Measurements from ENCODE around the gene TTLL6.
"Not testable (repeated sequence)": the region's sequence is repeated elsewhere in the genome, so short reads cannot be mapped to it uniquely, and the experiment has no call there.

The TTLL6 gene

GRCh38 chr17:48721009-48721402 is 96.0 kb downstream of the TTLL6 start:
- no peak for DNase-seq

- no peak for DNase-seq
Measured at GRCh38 chr17:48720266-48721008, 96.6 kb downstream of the TTLL6 start.

- DNase-seq = no peak
Measured at GRCh38 chr17:48719642-48720265, 97.3 kb downstream of the TTLL6 start.

- no peak for DNase-seq
Measured at GRCh38 chr17:48718761-48719641, 98.0 kb downstream of the TTLL6 start.

GRCh38 chr17:48718227-48718760 is 98.7 kb downstream of the TTLL6 start:
- peak; percentile 6 for DNase-seq

GRCh38 chr17:48717367-48718226 is 99.4 kb downstream of the TTLL6 start:
- DNase-seq = no peak

GRCh38 chr17:48716549-48716948 is 100.5 kb downstream of the TTLL6 start:
- DNase-seq = not testable (repeated sequence)

- DNase-seq = no peak
Measured at GRCh38 chr17:48715496-48716399, 101.3 kb downstream of the TTLL6 start.
